ENCODE data around the gene AGAP6.
"Not testable (repeated sequence)": the region's sequence is repeated elsewhere in the genome, so short reads cannot be mapped to it uniquely, and the experiment has no call there.

DNA sequence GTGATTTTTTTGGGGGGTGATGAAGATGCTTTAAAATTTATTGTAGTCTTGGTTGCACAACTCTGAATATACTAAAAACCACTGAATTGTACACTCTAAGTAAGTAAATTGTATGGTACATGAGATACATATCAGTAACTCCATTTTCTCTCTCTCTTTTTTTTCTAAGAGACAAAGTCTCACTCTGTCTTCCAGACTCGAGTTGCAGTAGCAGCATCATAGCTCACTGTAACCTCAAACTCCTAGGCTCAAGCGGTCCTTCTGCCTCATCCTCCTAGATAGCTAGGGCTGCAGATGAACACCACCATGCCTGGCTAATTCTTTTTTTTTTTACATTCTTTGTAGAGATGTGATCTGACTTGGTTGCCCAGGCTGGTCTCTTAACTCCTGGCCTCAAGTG lies 39.5 kb upstream of the AGAP6 start:
- TF ChIP-seq, protein P1, sequence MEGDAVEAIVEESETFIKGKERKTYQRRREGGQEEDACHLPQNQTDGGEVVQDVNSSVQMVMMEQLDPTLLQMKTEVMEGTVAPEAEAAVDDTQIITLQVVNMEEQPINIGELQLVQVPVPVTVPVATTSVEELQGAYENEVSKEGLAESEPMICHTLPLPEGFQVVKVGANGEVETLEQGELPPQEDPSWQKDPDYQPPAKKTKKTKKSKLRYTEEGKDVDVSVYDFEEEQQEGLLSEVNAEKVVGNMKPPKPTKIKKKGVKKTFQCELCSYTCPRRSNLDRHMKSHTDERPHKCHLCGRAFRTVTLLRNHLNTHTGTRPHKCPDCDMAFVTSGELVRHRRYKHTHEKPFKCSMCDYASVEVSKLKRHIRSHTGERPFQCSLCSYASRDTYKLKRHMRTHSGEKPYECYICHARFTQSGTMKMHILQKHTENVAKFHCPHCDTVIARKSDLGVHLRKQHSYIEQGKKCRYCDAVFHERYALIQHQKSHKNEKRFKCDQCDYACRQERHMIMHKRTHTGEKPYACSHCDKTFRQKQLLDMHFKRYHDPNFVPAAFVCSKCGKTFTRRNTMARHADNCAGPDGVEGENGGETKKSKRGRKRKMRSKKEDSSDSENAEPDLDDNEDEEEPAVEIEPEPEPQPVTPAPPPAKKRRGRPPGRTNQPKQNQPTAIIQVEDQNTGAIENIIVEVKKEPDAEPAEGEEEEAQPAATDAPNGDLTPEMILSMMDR (IDR thresholded peaks at IDR 0.05; ENCODE audit: borderline replicate concordance, extremely low read depth, low read length, poor library complexity, severe bottlenecking) = not testable (repeated sequence)
- TF ChIP-seq EZH2 (IDR thresholded peaks at IDR 0.05; ENCODE audit: borderline replicate concordance, low read depth, low read length, severe bottlenecking) = not testable (repeated sequence)
